ENCODE results near the gene PANK4.

- TF ChIP-seq REST (IDR thresholded peaks at IDR 0.05; ENCODE audit: low read depth) (no peak), CREB1 (IDR thresholded peaks at IDR 0.05; ENCODE audit: low read depth) (no peak), RAD21 (IDR thresholded peaks at IDR 0.05; ENCODE audit: low read depth) (no peak), MAX (IDR thresholded peaks at IDR 0.05) (no peak), CEBPB (IDR thresholded peaks at IDR 0.05) (no peak), EP300 (IDR thresholded peaks at IDR 0.05; ENCODE audit: borderline replicate concordance) (no peak), TEAD4 (IDR thresholded peaks at IDR 0.05) (no peak), TCF12 (IDR thresholded peaks at IDR 0.05; ENCODE audit: low read depth) (no peak), ZBTB7A (IDR thresholded peaks at IDR 0.05; ENCODE audit: low read depth) (no peak), FOXM1 (IDR thresholded peaks at IDR 0.05; ENCODE audit: borderline replicate concordance, low read depth) (no peak), YY1 (IDR thresholded peaks at IDR 0.05; ENCODE audit: low read depth) (no peak), TAF1 (IDR thresholded peaks at IDR 0.05; ENCODE audit: low read depth) (no peak), USF1 (IDR thresholded peaks at IDR 0.05) (no peak), NFIC (IDR thresholded peaks at IDR 0.05) (no peak)
Measured at GRCh38 chr1:2552189-2552588, 25.8 kb upstream of the PANK4 start.
